Smooth muscle cell (in vitro differentiated cells): ENCODE measurements around the gene PAQR4. TPM values are rescaled to one million over a fixed set of nuclear protein-coding genes. Genes with fewer than 3 reads are reported as not detected.

Source experiments
- DNase-seq: peaks from one replicate; lab custom pipeline; 2025; ENCODE audit not compliant: unreplicated experiment; lab: John Stamatoyannopoulos, UW
- H2AFZ ChIP-seq: fragments of 200-600 bp; sonication (generic); 2 replicates; pipeline ENCODE4 v1.6.0; 2016; ENCODE audit warnings: antibody characterized with exemption, low read depth, mild to moderate bottlenecking
- H3F3A ChIP-seq: fragments of 200-600 bp; sonication (generic); 2 replicates; pipeline ENCODE4 v1.6.0; 2017; ENCODE audit warnings: antibody characterized with exemption, low read depth
- H3K27ac ChIP-seq: fragments of 200-600 bp; sonication (generic); 2 replicates; pipeline ENCODE4 v1.5.1; 2016; ENCODE audit warnings: low read depth, mild to moderate bottlenecking
- H3K27me3 ChIP-seq: fragments of 200-600 bp; sonication (generic); 2 replicates; pipeline ENCODE4 v1.6.1; 2016; ENCODE audit warnings: low read depth, mild to moderate bottlenecking
- H3K36me3 ChIP-seq: fragments of 200-600 bp; sonication (generic); 2 replicates; pipeline ENCODE4 v1.5.1; 2016; ENCODE audit warnings: low read depth
- H3K4me1 ChIP-seq: fragments of 200-600 bp; sonication (generic); 2 replicates; pipeline ENCODE4 v1.5.1; 2016; ENCODE audit warnings: low read depth
- H3K4me2 ChIP-seq: fragments of 200-600 bp; sonication (generic); 2 replicates; pipeline ENCODE4 v1.6.0; 2016; ENCODE audit warnings: mild to moderate bottlenecking
- H3K4me3 ChIP-seq: fragments of 200-600 bp; sonication (generic); 2 replicates; pipeline ENCODE4 v1.5.1; 2016; ENCODE audit warnings: mild to moderate bottlenecking
- H3K79me2 ChIP-seq: fragments of 200-600 bp; sonication (generic); 2 replicates; pipeline ENCODE4 v1.6.0; 2016; ENCODE audit warnings: low read depth, mild to moderate bottlenecking
- H3K9ac ChIP-seq: fragments of 200-600 bp; sonication (generic); 2 replicates; pipeline ENCODE4 v1.6.0; 2016; ENCODE audit warnings: low read depth
- H3K9me3 ChIP-seq: fragments of 200-600 bp; sonication (generic); replicated peaks from 2 replicates; pipeline ENCODE4 v1.5.1; 2016; ENCODE audit warnings: low read depth
- H4K20me1 ChIP-seq: fragments of 200-600 bp; sonication (generic); 2 replicates; pipeline ENCODE4 v1.6.0; 2016; ENCODE audit warnings: low read depth
- CTCF ChIP-seq: fragments of 200-600 bp; sonication (generic); IDR thresholded peaks from 2 replicates; pipeline ENCODE4 v1.5.1; 2017; ENCODE audit warnings: borderline replicate concordance, mild to moderate bottlenecking, antibody characterized with exemption; ENCODE audit not compliant: insufficient read depth, poor library complexity, severe bottlenecking
- WGBS: methylation state at CpG from one replicate; pipeline ENCODE4 v1.1.7; 2016; ENCODE audit warnings: low lambda C conversion rate; 5-methylcytosine and 5-hydroxymethylcytosine counted together
- polyA plus RNA-seq: library from polyadenylated mRNA; unstranded; fragments of >200 nt; fragmentation: Nextera tagmentation; extraction: Ambion mirVana; gene quantifications from 2 replicates; pipeline ENCODE4 v1.2.1, GENCODE V29; 2016
- small RNA-seq: library from RNA; depleted of rRNA; stranded (forward); fragments of <200 nt; gene quantifications from one replicate; pipeline ENCODE3, GENCODE V24; 2014
- total RNA-seq: library from RNA; depleted of rRNA; stranded (reverse); fragments of >200 nt; gene quantifications from 2 replicates; pipeline ENCODE4 v1.2.3, GENCODE V29; 2014

Gene PAQR4
- total and polyA plus RNA-seq, 2 experiments from 2014 or later, result 4.6 to 9.3 TPM

GRCh38 chr16:3022208-3022683, 53.1 kb downstream of the PAQR4 start:
- WGBS, result under 1% methylated on average over 8 of the region's 8 CpGs
- H4K20me1 ChIP-seq, result peaks cover 45% of the 10 kb centered on the region
- peaks cover 9% of the 10 kb centered on the region for H3F3A ChIP-seq
- H3K4me2 ChIP-seq, result peak overlapping the region; percentile 93
- no peaks in the 10 kb centered on the region for H3K9me3 ChIP-seq
- no peaks in the 10 kb centered on the region for H3K36me3 ChIP-seq
- H3K4me3 ChIP-seq, result peak overlapping the region; percentile 86
- H3K79me2 ChIP-seq, result no peaks in the 10 kb centered on the region
- no peaks in the 10 kb centered on the region for H3K27me3 ChIP-seq
- no peak for TF ChIP-seq CTCF
- peak; percentile 62 for DNase-seq
- peak overlapping the region; percentile 100 for H3K27ac ChIP-seq
- H3K9ac ChIP-seq, result peak overlapping the region; percentile 99
- no peak overlapping the region for H2AFZ ChIP-seq
- peaks cover 20% of the 10 kb centered on the region for H3K4me1 ChIP-seq

- H3K9me3 ChIP-seq, result no peaks in the 10 kb centered on the region
- H3K27ac ChIP-seq, result peak overlapping the region; percentile 100
- peaks cover 51% of the 10 kb centered on the region for H4K20me1 ChIP-seq
- H3K79me2 ChIP-seq, result no peaks in the 10 kb centered on the region
- H3K4me1 ChIP-seq, result peaks cover 17% of the 10 kb centered on the region
- H3K9ac ChIP-seq, result peak overlapping the region; percentile 99
- peak overlapping the region; percentile 86 for H3K4me3 ChIP-seq
- H3K4me2 ChIP-seq, result peak overlapping the region; percentile 93
- no peak for DNase-seq
- 20% methylated on average over 6 of the region's 8 CpGs for WGBS
- H3F3A ChIP-seq, result peaks cover 3% of the 10 kb centered on the region
- no peak for TF ChIP-seq CTCF
- H2AFZ ChIP-seq, result no peak overlapping the region
- no peaks in the 10 kb centered on the region for H3K27me3 ChIP-seq
- no peaks in the 10 kb centered on the region for H3K36me3 ChIP-seq
Measured at GRCh38 chr16:3022684-3023414, 53.7 kb downstream of the PAQR4 start.

Small RNA genes lying within 50 kb of the gene (small RNA-seq; reads per million reads assigned to genes)
- gene LINC00514, result 0.08 reads per million

Other genes starting within 250 kb of the PAQR4 start
- gene PRSS27, start 249.1 kb upstream of the PAQR4 start, total RNA-seq, result 0.63 and 2.7 TPM in 2 replicates
- 2.3 and 3.3 TPM in 2 replicates for gene PRSS27, start 249.1 kb upstream of the PAQR4 start, polyA plus RNA-seq
- gene SRRM2, start 216.7 kb upstream of the PAQR4 start, total RNA-seq, result 83.0 and 125 TPM in 2 replicates
- 280 and 434 TPM in 2 replicates for gene SRRM2, start 216.7 kb upstream of the PAQR4 start, polyA plus RNA-seq
- gene ELOB, start 192.1 kb upstream of the PAQR4 start, total RNA-seq, result 529 and 1,090 TPM in 2 replicates
- 709 and 739 TPM in 2 replicates for gene ELOB, start 192.1 kb upstream of the PAQR4 start, polyA plus RNA-seq
- gene PRSS33, start 181.8 kb upstream of the PAQR4 start, total RNA-seq, result not detected in 2 replicates
- gene PRSS33, start 181.8 kb upstream of the PAQR4 start, polyA plus RNA-seq, result not detected in 2 replicates
- not detected in 2 replicates for gene PRSS41, start 170.9 kb upstream of the PAQR4 start, total RNA-seq
- not detected in 2 replicates for gene PRSS41, start 170.9 kb upstream of the PAQR4 start, polyA plus RNA-seq
- gene PRSS21, start 152.1 kb upstream of the PAQR4 start, total RNA-seq, result not detected in 2 replicates
- gene PRSS21, start 152.1 kb upstream of the PAQR4 start, polyA plus RNA-seq, result not detected in 2 replicates
- not detected in 2 replicates for gene ZG16B, start 139.0 kb upstream of the PAQR4 start, total RNA-seq
- gene ZG16B, start 139.0 kb upstream of the PAQR4 start, polyA plus RNA-seq, result not detected in 2 replicates
- 2.2 TPM in 1 of 2 replicates, not detected in the other for gene PRSS22, start 111.2 kb upstream of the PAQR4 start, total RNA-seq
- 0.79 and 3.7 TPM in 2 replicates for gene PRSS22, start 111.2 kb upstream of the PAQR4 start, polyA plus RNA-seq
- 31.7 and 44.6 TPM in 2 replicates for gene FLYWCH2, start 86.1 kb upstream of the PAQR4 start, total RNA-seq
- 49.3 and 52.7 TPM in 2 replicates for gene FLYWCH2, start 86.1 kb upstream of the PAQR4 start, polyA plus RNA-seq
- gene FLYWCH1, start 57.4 kb upstream of the PAQR4 start, total RNA-seq, result 13.5 and 26.1 TPM in 2 replicates
- 26.0 and 26.4 TPM in 2 replicates for gene FLYWCH1, start 57.4 kb upstream of the PAQR4 start, polyA plus RNA-seq
- 0.27 and 1.3 TPM in 2 replicates for gene KREMEN2, start 5.1 kb upstream of the PAQR4 start, total RNA-seq
- gene KREMEN2, start 5.1 kb upstream of the PAQR4 start, polyA plus RNA-seq, result 2.0 TPM in 2 replicates
- 10.4 and 13.8 TPM in 2 replicates for gene PKMYT1, start 11.1 kb downstream of the PAQR4 start, total RNA-seq
- gene PKMYT1, start 11.1 kb downstream of the PAQR4 start, polyA plus RNA-seq, result 28.9 and 32.6 TPM in 2 replicates
- gene CLDN9, start 43.6 kb downstream of the PAQR4 start, total RNA-seq, result 1.3 and 1.8 TPM in 2 replicates
- 0.81 and 4.5 TPM in 2 replicates for gene CLDN9, start 43.6 kb downstream of the PAQR4 start, polyA plus RNA-seq
- 97.0 and 113 TPM in 2 replicates for gene CLDN6, start 48.8 kb downstream of the PAQR4 start, total RNA-seq
- gene CLDN6, start 48.8 kb downstream of the PAQR4 start, polyA plus RNA-seq, result 55.4 and 365 TPM in 2 replicates
- gene TNFRSF12A, start 51.0 kb downstream of the PAQR4 start, total RNA-seq, result 192 and 219 TPM in 2 replicates
- gene TNFRSF12A, start 51.0 kb downstream of the PAQR4 start, polyA plus RNA-seq, result 386 and 512 TPM in 2 replicates
- 63.3 and 73.5 TPM in 2 replicates for gene HCFC1R1, start 54.6 kb downstream of the PAQR4 start, total RNA-seq
- 337 and 367 TPM in 2 replicates for gene HCFC1R1, start 54.6 kb downstream of the PAQR4 start, polyA plus RNA-seq
- 24.1 and 28.9 TPM in 2 replicates for gene THOC6, start 54.7 kb downstream of the PAQR4 start, total RNA-seq
- 59.4 and 83.9 TPM in 2 replicates for gene THOC6, start 54.7 kb downstream of the PAQR4 start, polyA plus RNA-seq
- gene BICDL2, start 67.6 kb downstream of the PAQR4 start, total RNA-seq, result 0.49 and 1.5 TPM in 2 replicates
- 0.86 and 7.9 TPM in 2 replicates for gene BICDL2, start 67.6 kb downstream of the PAQR4 start, polyA plus RNA-seq
- 0.36 and 0.90 TPM in 2 replicates for gene MMP25, start 77.2 kb downstream of the PAQR4 start, total RNA-seq
- gene MMP25, start 77.2 kb downstream of the PAQR4 start, polyA plus RNA-seq, result 1.3 and 3.5 TPM in 2 replicates
- 25.1 and 26.3 TPM in 2 replicates for gene IL32, start 96.3 kb downstream of the PAQR4 start, total RNA-seq
- gene IL32, start 96.3 kb downstream of the PAQR4 start, polyA plus RNA-seq, result 27.7 and 35.0 TPM in 2 replicates
- not detected in 2 replicates for gene ZSCAN10, start 129.9 kb downstream of the PAQR4 start, total RNA-seq
- 0.30 TPM in 1 of 2 replicates, not detected in the other for gene ZSCAN10, start 129.9 kb downstream of the PAQR4 start, polyA plus RNA-seq
- gene ZNF205, start 143.2 kb downstream of the PAQR4 start, total RNA-seq, result 7.2 and 7.9 TPM in 2 replicates
- 11.9 and 12.8 TPM in 2 replicates for gene ZNF205, start 143.2 kb downstream of the PAQR4 start, polyA plus RNA-seq
- gene ZNF213, start 165.7 kb downstream of the PAQR4 start, total RNA-seq, result 4.4 and 9.2 TPM in 2 replicates
- gene ZNF213, start 165.7 kb downstream of the PAQR4 start, polyA plus RNA-seq, result 8.3 and 9.6 TPM in 2 replicates
- gene OR1F1, start 218.9 kb downstream of the PAQR4 start, total RNA-seq, result not detected in 2 replicates
- not detected in 2 replicates for gene OR1F1, start 218.9 kb downstream of the PAQR4 start, polyA plus RNA-seq